Measurements from ENCODE around the gene HSPE1. TPM values are rescaled to one million over a fixed set of nuclear protein-coding genes. Genes with fewer than 3 reads are reported as not detected.

Gene HSPE1
- total and polyA plus RNA-seq, 12 donors = 113 to 4,257 (median 299) TPM

DNA sequence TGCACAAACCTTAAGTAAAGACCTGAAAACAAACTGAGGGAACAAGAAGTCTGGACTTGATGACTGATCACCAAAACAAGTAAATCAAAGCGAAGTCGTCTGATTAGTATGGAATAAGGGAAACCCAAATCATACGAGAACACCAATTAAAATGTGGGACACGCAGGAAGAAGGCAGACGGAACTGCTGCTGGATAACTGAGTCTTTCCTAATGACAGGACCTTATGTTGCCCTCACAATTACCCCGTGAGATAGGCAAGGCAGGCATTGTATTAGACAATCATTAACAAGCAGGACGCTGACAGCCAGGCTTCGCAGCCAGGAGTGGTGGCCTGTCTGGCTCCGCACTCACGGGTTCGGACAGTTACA, 47.4 kb upstream of the HSPE1 start:
- Histone ChIP-seq H3K27ac (peak overlapping the region; percentile 85 to 100 (median 93)), H3K36me3 (replicated peaks in 1 of 2) (no peaks in the 10 kb centered on the region), H3K9me3 (replicated peaks in 1 of 3) (no peaks in the 10 kb centered on the region), H3K4me1 (replicated peaks in 1 of 2) (peaks cover 18 to 25% of the 10 kb centered on the region in 2 donors), H3K27me3 (no peaks in the 10 kb centered on the region), H3K4me3 (peak overlapping the region in 3 of 4 donors; percentile 16 to 74 (median 65))
- TF ChIP-seq, protein P1, sequence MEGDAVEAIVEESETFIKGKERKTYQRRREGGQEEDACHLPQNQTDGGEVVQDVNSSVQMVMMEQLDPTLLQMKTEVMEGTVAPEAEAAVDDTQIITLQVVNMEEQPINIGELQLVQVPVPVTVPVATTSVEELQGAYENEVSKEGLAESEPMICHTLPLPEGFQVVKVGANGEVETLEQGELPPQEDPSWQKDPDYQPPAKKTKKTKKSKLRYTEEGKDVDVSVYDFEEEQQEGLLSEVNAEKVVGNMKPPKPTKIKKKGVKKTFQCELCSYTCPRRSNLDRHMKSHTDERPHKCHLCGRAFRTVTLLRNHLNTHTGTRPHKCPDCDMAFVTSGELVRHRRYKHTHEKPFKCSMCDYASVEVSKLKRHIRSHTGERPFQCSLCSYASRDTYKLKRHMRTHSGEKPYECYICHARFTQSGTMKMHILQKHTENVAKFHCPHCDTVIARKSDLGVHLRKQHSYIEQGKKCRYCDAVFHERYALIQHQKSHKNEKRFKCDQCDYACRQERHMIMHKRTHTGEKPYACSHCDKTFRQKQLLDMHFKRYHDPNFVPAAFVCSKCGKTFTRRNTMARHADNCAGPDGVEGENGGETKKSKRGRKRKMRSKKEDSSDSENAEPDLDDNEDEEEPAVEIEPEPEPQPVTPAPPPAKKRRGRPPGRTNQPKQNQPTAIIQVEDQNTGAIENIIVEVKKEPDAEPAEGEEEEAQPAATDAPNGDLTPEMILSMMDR (IDR thresholded peaks at IDR 0.05) = no peak
- TF ChIP-seq POLR2A (IDR thresholded peaks at IDR 0.05) = no peak
- no peak for DNase-seq
- WGBS, 4 donors = 3 to 7% (median 3%) methylated on average over 6 to 11 of the region's 11 CpGs
- intact Hi-C loops (cut with DNase I) = no loop called here

DNA sequence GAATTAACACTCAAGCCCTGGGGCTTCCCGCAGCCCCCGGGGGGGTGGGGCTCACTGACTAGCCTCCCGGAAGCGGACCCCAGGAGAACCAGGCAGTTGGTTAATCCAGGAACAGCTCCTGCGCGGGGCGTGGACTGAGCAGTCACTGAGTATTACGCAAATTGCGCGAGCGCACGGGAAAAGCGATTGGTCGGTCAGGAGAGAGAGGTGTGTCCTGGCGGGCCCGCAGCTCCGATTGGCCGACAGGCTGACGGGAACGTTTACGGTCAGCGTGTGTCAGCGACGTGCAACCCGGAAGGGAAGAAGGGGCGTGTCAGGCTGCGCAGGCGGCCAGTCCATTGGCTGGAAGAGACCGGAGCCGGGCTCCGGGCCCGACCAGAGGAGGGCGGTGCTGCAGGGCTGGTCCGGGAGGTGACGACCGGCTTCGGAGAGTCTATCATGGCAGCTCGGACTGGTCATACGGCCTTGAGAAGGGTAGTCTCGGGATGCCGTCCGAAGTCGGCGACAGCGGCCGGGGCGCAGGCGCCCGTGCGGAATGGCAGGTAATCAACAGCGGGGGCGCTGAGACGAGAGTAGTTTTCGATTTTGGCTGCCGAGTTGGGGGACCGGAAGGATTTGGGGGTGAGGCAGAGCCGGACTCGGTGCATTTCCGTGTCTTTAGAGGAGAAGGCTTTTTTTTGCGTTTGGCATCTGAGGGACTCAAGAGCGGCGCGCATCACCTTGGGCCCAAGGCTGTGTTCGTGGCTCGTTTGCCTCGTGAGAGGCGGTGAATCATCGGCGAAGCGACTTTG, 46.9 kb upstream of the HSPE1 start, which contains the start of gene COQ10B:
TSS of gene COQ10B (plus strand) at position 430 of the 791 bp plus-strand sequence. CDS start at position 439, 9 bp downstream.
- Histone ChIP-seq H3K27me3 (no peaks in the 10 kb centered on the region), H3K4me1 (replicated peaks in 1 of 2) (peaks cover 22 to 30% of the 10 kb centered on the region in 2 donors), H3K9me3 (replicated peaks in 1 of 3) (no peaks in the 10 kb centered on the region), H3K36me3 (replicated peaks in 1 of 2) (no peaks in the 10 kb centered on the region), H3K27ac (peak within 1 kb of the TSS; percentile 85 to 100 (median 100)), H3K4me3 (peak within 1 kb of the TSS; percentile 53 to 86 (median 74))
- peak; percentile 86 to 95 for TF ChIP-seq POLR2A (IDR thresholded peaks at IDR 0.05)
- TF ChIP-seq, protein P1 (IDR thresholded peaks at IDR 0.05) = peak in 2 of 6 experiments; percentile 21 to 26
- DNase-seq = peak; percentile 98 to 100 (median 100)
- WGBS, 4 donors = 0% methylated on average over 18 to 70 of the region's 70 CpGs
- intact Hi-C loops (cut with DNase I) = no loop called here

DNA sequence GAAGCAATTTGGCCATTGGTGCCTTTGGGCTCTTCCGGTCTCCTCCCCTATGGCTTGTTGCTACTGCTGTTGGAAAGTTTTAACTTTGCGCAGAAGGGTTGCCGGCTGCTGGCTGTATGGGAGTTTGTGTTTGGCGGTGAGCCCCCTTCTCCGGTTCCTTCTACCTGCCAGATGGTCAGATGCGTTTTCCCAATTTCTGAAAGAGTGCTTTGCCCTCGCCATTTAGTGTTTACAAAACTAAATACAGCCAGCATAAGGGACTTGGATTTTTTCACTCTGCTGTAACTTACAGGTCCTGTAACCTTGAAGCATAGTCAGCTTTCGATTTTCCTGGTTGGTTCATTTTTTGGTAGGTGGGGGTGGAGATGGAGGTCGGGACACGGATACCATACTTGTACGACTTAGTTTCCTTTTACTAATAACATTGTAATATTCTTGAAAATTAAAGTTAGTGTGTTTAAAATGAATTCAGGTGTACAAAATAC, 46.2 kb upstream of the HSPE1 start:
- Histone ChIP-seq H3K27me3 (no peaks in the 10 kb centered on the region), H3K36me3 (replicated peaks in 1 of 2) (no peaks in the 10 kb centered on the region), H3K4me1 (replicated peaks in 1 of 2) (peaks cover 23 to 37% of the 10 kb centered on the region in 2 donors), H3K4me3 (peak overlapping the region; percentile 53 to 86 (median 69)), H3K27ac (peak overlapping the region; percentile 70 to 100 (median 100)), H3K9me3 (replicated peaks in 1 of 3) (no peaks in the 10 kb centered on the region)
- intact Hi-C loops (cut with DNase I) = no loop called here
- TF ChIP-seq, protein P1 (IDR thresholded peaks at IDR 0.05) = no peak
- TF ChIP-seq POLR2A (IDR thresholded peaks at IDR 0.05) = peak; percentile 59 to 93
- 0 to 1% (median 0%) methylated on average over 10 to 11 of the region's 11 CpGs for WGBS, 4 donors
- DNase-seq = peak in 5 of 7 donors; percentile 87 to 94 (median 91)

DNA sequence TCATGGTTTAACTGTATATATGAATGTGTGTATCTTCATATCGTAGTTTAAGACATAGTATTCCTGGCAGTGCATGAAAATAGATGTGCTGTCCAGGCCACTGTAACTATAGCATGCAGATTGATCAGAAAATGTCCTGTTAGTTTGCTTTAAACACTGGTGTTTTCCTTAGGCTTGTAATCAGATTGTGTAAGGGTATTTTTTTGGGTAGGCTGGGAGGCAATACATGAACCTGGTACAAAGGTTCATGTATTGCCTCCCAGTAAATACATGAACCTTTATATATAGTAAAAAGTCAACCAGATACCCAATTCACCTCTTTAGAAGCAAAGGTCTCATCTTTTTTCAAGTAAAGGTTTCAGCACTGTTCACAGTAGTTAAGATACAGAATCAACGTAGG, 45.3 kb upstream of the HSPE1 start:
- intact Hi-C loops (cut with DNase I) = no loop called here
- no peak for TF ChIP-seq POLR2A (IDR thresholded peaks at IDR 0.05)
- TF ChIP-seq, protein P1 (IDR thresholded peaks at IDR 0.05) = no peak
- peaks cover 23 to 41% of the 10 kb centered on the region in 2 donors for H3K4me1 ChIP-seq (replicated peaks in 1 of 2)
- DNase-seq = no peak
- peak overlapping the region in 1 of 4 donors; percentile 55 for H3K4me3 ChIP-seq
- 49 to 59% (median 52%) methylated on average over 2 of the region's 2 CpGs for WGBS, 4 donors
- H3K27ac ChIP-seq = peak overlapping the region in 4 of 5 donors; percentile 99 to 100 (median 100)
- H3K9me3 ChIP-seq (replicated peaks in 1 of 3) = no peaks in the 10 kb centered on the region
- no peaks in the 10 kb centered on the region for H3K27me3 ChIP-seq
- peaks cover 0 to under 1% of the 10 kb centered on the region in 2 donors for H3K36me3 ChIP-seq (replicated peaks in 1 of 2)
